GM12878 (cell line): ENCODE results near the gene PRKG1. TPM values are rescaled to one million over a fixed set of nuclear protein-coding genes. Genes with fewer than 3 reads are reported as not detected.

Experiments used
- ATAC-seq: fragments of 200-7000 bp; cut with Tn5 transposase; 3 replicates; pipeline ENCODE4 v1.9.1; 2020; ENCODE audit warnings: mild to moderate bottlenecking, moderate library complexity
- BruUV-seq: library from RNA; stranded (reverse); fragments of 400-500 nt; replicated peaks from 2 replicates; lab custom pipeline; 2021; lab: Mats Ljungman, UMichigan
- CTCF ChIA-PET: fragments of 300-600 bp; sonication (Branson Sonifier 250); formaldehyde crosslinking; extraction: SDS; loops from one replicate; lab custom pipeline; 2021; ENCODE audit warnings: inconsistent platforms; lab: Yijun Ruan, JAX
- POLR2A ChIA-PET: fragments of 350-600 bp; formaldehyde crosslinking; extraction: SDS; loops from one replicate; lab custom pipeline; 2021; ENCODE audit warnings: inconsistent platforms; lab: Charles Lee
- RAD21 ChIA-PET: fragments of 300-600 bp; sonication (Branson Sonifier 250); formaldehyde crosslinking; loops from one replicate; lab custom pipeline; 2023; ENCODE audit warnings: antibody characterized with exemption; ENCODE audit not compliant: unreplicated experiment; lab: Charles Lee
- SMC1A ChIA-PET: fragments of 300-600 bp; sonication (Branson Sonifier 250); formaldehyde crosslinking; loops from one replicate; lab custom pipeline; 2023; ENCODE audit not compliant: unreplicated experiment, uncharacterized antibody; lab: Charles Lee
- DNase-seq: peaks from one replicate; pipeline ENCODE4 v3.0.0-alpha.2; 2011; ENCODE audit warnings: low read depth, low spot score
- FAIRE-seq: peaks from 3 replicates; lab custom pipeline; 2011; peaks lifted over from hg19 to GRCh38; lab: Jason Lieb, UNC
- H2AFZ ChIP-seq: 2 replicates; pipeline ENCODE4 v1.6.0; 2011; ENCODE audit warnings: low read depth, low read length, control low read depth; ENCODE audit not compliant: control insufficient read depth
- H3K27ac ChIP-seq: 2 replicates; pipeline ENCODE4 v1.5.1; 2011; ENCODE audit warnings: control low read depth; ENCODE audit not compliant: control insufficient read depth, insufficient read depth
- H3K27me3 ChIP-seq, 2 experiments: replicated peaks in 1 of 2; 2 replicates each; pipeline versions ENCODE4 v1.6.0 to v1.6.1; 2011; ENCODE audit warnings: low read length in 1 of 2; ENCODE audit not compliant: control insufficient read depth in 2 of 2, insufficient read depth in 2 of 2
- H3K36me3 ChIP-seq, 2 experiments: 2 replicates each; pipeline ENCODE4 v1.5.1; 2011; ENCODE audit warnings: low read length in 1 of 2; ENCODE audit not compliant: control insufficient read depth in 2 of 2, insufficient read depth in 2 of 2
- H3K4me1 ChIP-seq: 2 replicates; pipeline ENCODE4 v1.6.1; 2011; ENCODE audit warnings: mild to moderate bottlenecking, low read length, moderate library complexity, mixed read lengths; ENCODE audit not compliant: control insufficient read depth, insufficient read depth
- H3K4me2 ChIP-seq: 2 replicates; pipeline ENCODE4 v1.6.0; 2011; ENCODE audit warnings: control low read depth; ENCODE audit not compliant: control insufficient read depth, insufficient read depth
- H3K4me3 ChIP-seq: fragments of 200-600 bp; sonication (generic); 2 replicates; pipeline ENCODE4 v1.5.1; 2016
- H3K79me2 ChIP-seq: 2 replicates; pipeline ENCODE4 v1.6.0; 2011; ENCODE audit warnings: low read length; ENCODE audit not compliant: control insufficient read depth, insufficient read depth
- H3K9ac ChIP-seq: 2 replicates; pipeline ENCODE4 v1.8.0; 2011; ENCODE audit warnings: low read length, control low read depth, mixed read lengths; ENCODE audit not compliant: control insufficient read depth, insufficient read depth
- H3K9me3 ChIP-seq: replicated peaks from 3 replicates; pipeline ENCODE4 v1.5.1; 2011; ENCODE audit warnings: mild to moderate bottlenecking, low read length; ENCODE audit not compliant: control insufficient read depth, insufficient read depth
- H4K20me1 ChIP-seq: 2 replicates; pipeline ENCODE4 v1.6.0; 2011; ENCODE audit not compliant: control insufficient read depth, insufficient read depth
- GATAD2B ChIP-seq: fragments of 450-650 bp; conservative IDR thresholded peaks from 2 replicates; pipeline ENCODE4 v1.6.1; 2017; ENCODE audit warnings: low read depth, mild to moderate bottlenecking, moderate library complexity
- HCFC1 ChIP-seq: fragments of 150-350 bp; IDR thresholded peaks from 2 replicates; pipeline ENCODE4 v1.6.1; 2014; ENCODE audit warnings: low read length
- HDAC6 ChIP-seq: fragments of 200-600 bp; sonication (generic); IDR thresholded peaks from one replicate; pipeline ENCODE4 v1.8.0; 2017; ENCODE audit warnings: antibody characterized with exemption; ENCODE audit not compliant: unreplicated experiment
- MTA2 ChIP-seq: fragments of 450-650 bp; IDR thresholded peaks from 2 replicates; pipeline ENCODE4 v1.6.1; 2016; ENCODE audit warnings: low read depth, mild to moderate bottlenecking, moderate library complexity
- MTA3 ChIP-seq: IDR thresholded peaks from 2 replicates; pipeline ENCODE4 v1.6.1; 2012; ENCODE audit warnings: low read length, inconsistent platforms, borderline replicate concordance
- MYB ChIP-seq: fragments of 150-350 bp; IDR thresholded peaks from 2 replicates; pipeline ENCODE4 v1.6.1; 2014; ENCODE audit warnings: mild to moderate bottlenecking, low read depth, low read length, borderline replicate concordance
- MYC ChIP-seq: IDR thresholded peaks from 2 replicates; pipeline ENCODE4 v1.6.1; 2011; ENCODE audit warnings: mild to moderate bottlenecking, low read length, moderate library complexity, inconsistent platforms; ENCODE audit not compliant: insufficient read depth, insufficient replicate concordance, insufficient read length, severe bottlenecking
- NBN ChIP-seq: fragments of 450-650 bp; IDR thresholded peaks from 2 replicates; pipeline ENCODE4 v1.6.1; 2016
- NFYA ChIP-seq: IDR thresholded peaks from 2 replicates; pipeline ENCODE4 v1.6.1; 2011; ENCODE audit warnings: low read depth, mild to moderate bottlenecking, low read length, improper control_type of control experiment, borderline replicate concordance
- NFYB ChIP-seq: IDR thresholded peaks from 2 replicates; pipeline ENCODE4 v1.6.1; 2011; ENCODE audit warnings: low read depth, mild to moderate bottlenecking, low read length, improper control_type of control experiment, moderate library complexity; ENCODE audit not compliant: insufficient read depth
- PAX5 ChIP-seq: IDR thresholded peaks from 2 replicates; pipeline ENCODE4 v1.6.1; 2011; ENCODE audit warnings: low read depth, low read length, borderline replicate concordance
- POLR2A ChIP-seq: IDR thresholded peaks from 2 replicates; pipeline ENCODE4 v1.6.1; 2011; ENCODE audit warnings: low read depth, mild to moderate bottlenecking, low read length
- POLR2AphosphoS2 ChIP-seq: IDR thresholded peaks from 2 replicates; pipeline ENCODE4 v1.6.1; 2011; ENCODE audit warnings: low read depth, mild to moderate bottlenecking, low read length, improper control_type of control experiment, moderate library complexity
- SREBF1 ChIP-seq: IDR thresholded peaks from 2 replicates; pipeline ENCODE4 v1.6.1; 2012; ENCODE audit warnings: mild to moderate bottlenecking, low read length
- STAT1 ChIP-seq: fragments of 450-650 bp; conservative IDR thresholded peaks from 2 replicates; pipeline ENCODE4 v1.6.1; 2014; ENCODE audit warnings: antibody characterized with exemption, mild to moderate bottlenecking
- ZNF384 ChIP-seq: IDR thresholded peaks from 2 replicates; pipeline ENCODE4 v1.6.1; 2012; ENCODE audit warnings: low read depth, mild to moderate bottlenecking, low read length, improper control_type of control experiment, borderline replicate concordance
- WGBS: methylation state at CpG from one replicate; pipeline ENCODE4 v1.1.6; 2016; ENCODE audit warnings: low lambda C conversion rate; ENCODE audit not compliant: insufficient replicate concordance, insufficient coverage; ENCODE audit errors: missing lambda C conversion rate; 5-methylcytosine and 5-hydroxymethylcytosine counted together
- in situ Hi-C: fragments of 300-500 bp; cut with MboI; formaldehyde crosslinking; loops from 9 replicates; pipeline ENCODE4 v1.14.3; 2018; ENCODE audit warnings: mixed read lengths
- intact Hi-C: fragments of 100-400 bp; cut with micrococcal nuclease; formaldehyde crosslinking; loops from one replicate; pipeline ENCODE4 v1.14.2; 2022; ENCODE audit not compliant: unreplicated experiment
- polyA plus RNA-seq, 11 experiments: library from polyadenylated mRNA; depleted of rRNA in 4 of 11; unstranded in 6 of 11; stranded (reverse) in 5 of 11; fragments of >200 nt; fragmentation: Nextera tagmentation in 4 of 11; fragmentation: Illumina TruSeq in 1 of 11; extraction: Ambion mirVana in 4 of 11; extraction: Trizol in 1 of 11; gene quantifications; 1 replicate in 1 of 11; 2 replicates in 10 of 11; pipeline versions ENCODE4 v1.2.1 to v1.2.3, GENCODE V29; 2011 to 2016; ENCODE audit warnings: inconsistent platforms in 2 of 11, missing spikeins in 2 of 11, low read depth in 1 of 11
- total RNA-seq, 4 experiments: library from RNA; depleted of rRNA in 3 of 4; stranded (reverse); fragments of >200 nt in 3 of 4; fragmentation: Illumina TruSeq in 1 of 4; extraction: Trizol in 1 of 4; gene quantifications; 2 replicates each; pipeline versions ENCODE4 v1.2.1 to v1.2.3, GENCODE V29; 2013 to 2021
- TF ChIP-seq, protein P1 (sequence below): IDR thresholded peaks from 2 replicates; pipeline ENCODE4 v1.6.1; 2012; ENCODE audit warnings: low read depth, low read length, improper control_type of control experiment

The PRKG1 gene
- total and polyA plus RNA-seq, 10 of the 15 experiments (the other 5 are each of a cell fraction or from before 2014, with no cell fraction given), result 0.04 to 0.05 TPM; not detected in 8

DNA sequence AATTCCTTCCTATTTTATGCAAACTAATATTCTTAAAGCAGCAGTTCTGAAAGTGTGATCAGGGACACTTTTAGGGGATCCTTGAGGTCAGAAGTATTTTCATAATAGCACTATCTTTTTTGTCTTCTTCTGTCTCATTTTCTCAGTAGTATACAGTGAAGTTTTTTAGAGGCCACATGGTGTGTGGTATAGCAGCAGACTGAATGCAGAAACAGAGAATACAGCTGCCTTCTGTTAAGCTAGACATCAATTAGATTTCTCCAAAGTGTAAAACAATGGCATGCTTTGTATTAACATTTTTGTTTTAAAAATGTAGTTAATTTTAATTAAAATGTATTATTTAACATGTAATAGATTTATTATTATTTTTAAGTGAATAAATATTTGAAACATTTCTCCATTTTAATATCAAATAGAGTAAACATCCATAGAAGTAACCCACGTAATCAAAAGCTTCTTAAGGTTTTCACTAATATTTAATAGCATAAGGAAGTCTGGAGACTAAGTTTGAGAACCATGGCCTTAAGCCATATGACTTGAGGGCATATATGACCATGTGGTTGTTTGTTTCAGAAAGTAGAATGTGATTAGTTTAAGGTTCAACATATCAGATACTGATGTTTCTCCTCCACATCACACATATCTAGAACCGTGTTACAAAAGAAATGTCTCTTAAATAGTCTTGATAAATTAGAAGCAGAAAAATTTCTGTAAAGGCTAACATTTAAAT, 94.0 kb downstream of the PRKG1 start:
- ChIA-PET POLR2A (no interaction called here), CTCF (no interaction called here), RAD21 (no interaction called here), SMC1A (no interaction called here)
- Histone ChIP-seq H3K4me2 (no peak overlapping the region), H3K79me2 (no peaks in the 10 kb centered on the region), H3K4me1 (no peaks in the 10 kb centered on the region), H3K9me3 (no peaks in the 10 kb centered on the region), H3K27ac (no peak overlapping the region), H2AFZ (no peak overlapping the region), H3K4me3 (no peak overlapping the region), H3K27me3 (no peaks in the 10 kb centered on the region), H3K36me3 (no peaks in the 10 kb centered on the region), H3K9ac (no peak overlapping the region), H4K20me1 (no peaks in the 10 kb centered on the region)
- ATAC-seq (no peak), FAIRE-seq (no peak), DNase-seq (no peak)
- in situ Hi-C loops, result no loop called here
- TF ChIP-seq PAX5 (no peak), ZNF384 (no peak), MTA3 (no peak)
- no TSS peak for BruUV-seq
- WGBS, result 0% methylated on average over 2 of the region's 2 CpGs
- intact Hi-C loops, result no loop called here

DNA sequence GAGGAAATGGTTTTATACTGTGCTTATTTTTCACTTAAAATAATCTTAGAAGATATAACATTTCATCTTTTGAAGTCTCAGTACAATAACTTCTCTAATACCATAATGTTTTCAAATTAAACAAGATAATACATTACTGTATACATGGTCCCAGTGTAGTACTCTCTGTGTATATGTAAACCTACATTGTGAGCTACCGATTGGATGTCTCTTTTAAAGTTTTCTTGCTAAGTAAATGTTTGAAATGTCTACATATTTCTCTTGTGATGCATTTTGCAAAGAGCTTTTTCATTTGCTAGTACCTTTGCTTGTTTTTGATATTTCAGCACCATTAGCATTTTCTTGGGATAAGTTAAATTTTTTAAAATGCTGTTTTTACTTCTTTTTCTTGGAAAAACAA, 94.8 kb downstream of the PRKG1 start:
- Histone ChIP-seq H3K27me3 (no peaks in the 10 kb centered on the region), H3K9me3 (no peaks in the 10 kb centered on the region), H3K9ac (no peak overlapping the region), H2AFZ (no peak overlapping the region), H3K4me3 (no peak overlapping the region), H3K4me1 (no peaks in the 10 kb centered on the region), H4K20me1 (no peaks in the 10 kb centered on the region), H3K4me2 (no peak overlapping the region), H3K36me3 (no peaks in the 10 kb centered on the region), H3K27ac (no peak overlapping the region)
- DNase-seq, result no peak
- SMC1A ChIA-PET, result no interaction called here
- no peak for ATAC-seq
- POLR2A ChIA-PET, result no interaction called here
- CTCF ChIA-PET, result interaction anchor here (0.7 kb wide), 1 partner anchor 129 kb away, joined by 3 read pairs; no protein-coding TSS in a partner anchor
- WGBS, result 0% methylated on average over 1 of the region's 1 CpG
- BruUV-seq, result no TSS peak
- intact Hi-C loops, result no loop called here
- no peak for FAIRE-seq
- TF ChIP-seq NFYB (no peak), HDAC6 (no peak), HCFC1 (no peak), SREBF1 (no peak), STAT1 (no peak), POLR2AphosphoS2 (no peak), MTA2 (no peak), NFYA (no peak), POLR2A (no peak), MYB (no peak), NBN (no peak), MYC (no peak), GATAD2B (no peak)
- TF ChIP-seq, protein P1, sequence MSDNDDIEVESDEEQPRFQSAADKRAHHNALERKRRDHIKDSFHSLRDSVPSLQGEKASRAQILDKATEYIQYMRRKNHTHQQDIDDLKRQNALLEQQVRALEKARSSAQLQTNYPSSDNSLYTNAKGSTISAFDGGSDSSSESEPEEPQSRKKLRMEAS, result no peak
- TF ChIP-seq, all 136 proteins: peak for 0
- in situ Hi-C loops, result no loop called here
- RAD21 ChIA-PET, result no interaction called here
- no peaks in the 10 kb centered on the region for H3K79me2 ChIP-seq
